ENCODE results near the gene ICAM5.
"Not testable (repeated sequence)": the region's sequence is repeated elsewhere in the genome, so short reads cannot be mapped to it uniquely, and the experiment has no call there.

The ICAM5 gene, protein sequence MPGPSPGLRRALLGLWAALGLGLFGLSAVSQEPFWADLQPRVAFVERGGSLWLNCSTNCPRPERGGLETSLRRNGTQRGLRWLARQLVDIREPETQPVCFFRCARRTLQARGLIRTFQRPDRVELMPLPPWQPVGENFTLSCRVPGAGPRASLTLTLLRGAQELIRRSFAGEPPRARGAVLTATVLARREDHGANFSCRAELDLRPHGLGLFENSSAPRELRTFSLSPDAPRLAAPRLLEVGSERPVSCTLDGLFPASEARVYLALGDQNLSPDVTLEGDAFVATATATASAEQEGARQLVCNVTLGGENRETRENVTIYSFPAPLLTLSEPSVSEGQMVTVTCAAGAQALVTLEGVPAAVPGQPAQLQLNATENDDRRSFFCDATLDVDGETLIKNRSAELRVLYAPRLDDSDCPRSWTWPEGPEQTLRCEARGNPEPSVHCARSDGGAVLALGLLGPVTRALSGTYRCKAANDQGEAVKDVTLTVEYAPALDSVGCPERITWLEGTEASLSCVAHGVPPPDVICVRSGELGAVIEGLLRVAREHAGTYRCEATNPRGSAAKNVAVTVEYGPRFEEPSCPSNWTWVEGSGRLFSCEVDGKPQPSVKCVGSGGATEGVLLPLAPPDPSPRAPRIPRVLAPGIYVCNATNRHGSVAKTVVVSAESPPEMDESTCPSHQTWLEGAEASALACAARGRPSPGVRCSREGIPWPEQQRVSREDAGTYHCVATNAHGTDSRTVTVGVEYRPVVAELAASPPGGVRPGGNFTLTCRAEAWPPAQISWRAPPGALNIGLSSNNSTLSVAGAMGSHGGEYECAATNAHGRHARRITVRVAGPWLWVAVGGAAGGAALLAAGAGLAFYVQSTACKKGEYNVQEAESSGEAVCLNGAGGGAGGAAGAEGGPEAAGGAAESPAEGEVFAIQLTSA

DNA sequence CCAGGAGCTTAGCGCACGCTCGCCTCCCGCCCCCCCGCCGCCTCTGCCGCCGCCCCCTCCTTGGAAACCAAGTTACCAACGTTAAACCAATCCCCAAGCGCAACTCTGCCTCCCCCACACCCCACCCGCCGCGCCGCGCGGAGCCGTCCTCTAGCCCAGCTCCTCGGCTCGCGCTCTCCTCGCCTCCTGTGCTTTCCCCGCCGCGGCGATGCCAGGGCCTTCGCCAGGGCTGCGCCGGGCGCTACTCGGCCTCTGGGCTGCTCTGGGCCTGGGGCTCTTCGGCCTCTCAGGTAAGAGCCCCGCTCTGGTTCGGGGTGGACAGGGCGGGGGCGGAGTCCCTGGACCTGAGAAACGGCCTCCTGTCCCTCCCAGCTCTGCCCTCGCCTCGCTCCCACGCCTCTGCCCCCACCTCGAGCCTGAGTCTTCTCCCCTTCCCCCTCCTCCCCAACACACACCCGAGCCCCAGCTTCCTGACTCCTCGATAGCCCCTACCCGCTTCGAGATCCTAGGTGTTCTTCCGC lies at the start of gene ICAM5:
Gene ICAM5 (plus strand): TSS at position 117 of the 521 bp plus-strand sequence. CDS start 92 bp downstream, at position 209.
- peak; percentile 41 for DNase-seq

DNA sequence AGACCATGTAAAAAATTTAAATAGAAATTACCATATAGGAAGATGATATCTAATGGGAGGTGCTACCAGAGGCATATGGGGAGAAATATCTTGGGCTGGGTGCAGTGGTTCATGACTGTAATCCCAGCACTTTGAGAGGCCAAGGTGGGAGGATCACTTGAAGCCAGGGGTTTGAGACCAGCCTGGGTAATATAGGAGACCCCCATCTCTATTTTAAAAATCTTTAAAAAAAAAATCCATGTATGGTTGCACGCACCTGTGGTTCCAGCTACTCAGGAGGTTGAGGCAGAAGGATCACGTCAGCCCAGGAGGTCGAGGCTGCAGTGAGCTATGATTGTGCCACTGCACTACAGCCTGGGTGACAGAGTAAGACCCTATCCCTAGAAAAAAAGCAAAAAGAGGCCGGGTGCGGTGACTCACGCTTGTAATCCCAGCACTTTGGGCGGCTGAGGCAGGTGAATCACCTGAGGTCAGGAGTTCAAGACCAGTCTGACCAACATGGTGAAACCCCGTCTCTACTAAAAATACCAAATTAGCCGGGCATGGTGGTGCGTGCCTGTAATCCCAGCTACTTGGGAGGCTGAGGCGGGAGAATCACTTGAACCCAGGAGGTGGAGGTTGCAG lies 47.8 kb upstream of the ICAM5 start:
- DNase-seq: not testable (repeated sequence)

DNA sequence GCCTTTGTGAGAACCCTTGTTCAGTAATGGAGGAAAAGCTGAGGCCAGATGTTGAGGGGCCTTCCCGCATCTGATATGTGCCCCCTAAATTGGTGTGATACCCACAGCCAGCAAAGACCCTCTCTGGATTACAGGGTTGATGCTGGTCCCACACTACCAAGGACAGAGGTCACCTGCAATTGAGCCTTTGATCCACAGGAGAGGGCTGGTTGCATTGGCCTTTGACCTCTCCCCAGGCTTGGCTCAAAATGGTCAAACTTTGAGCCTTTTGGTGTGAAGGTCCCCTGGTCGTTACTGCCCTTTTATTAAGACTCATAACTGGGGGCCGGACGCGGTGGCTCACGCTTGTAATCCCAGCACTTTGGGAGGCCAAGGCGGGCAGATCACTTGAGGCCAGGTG lies 46.1 kb upstream of the ICAM5 start:
- DNase-seq: no peak

DNA sequence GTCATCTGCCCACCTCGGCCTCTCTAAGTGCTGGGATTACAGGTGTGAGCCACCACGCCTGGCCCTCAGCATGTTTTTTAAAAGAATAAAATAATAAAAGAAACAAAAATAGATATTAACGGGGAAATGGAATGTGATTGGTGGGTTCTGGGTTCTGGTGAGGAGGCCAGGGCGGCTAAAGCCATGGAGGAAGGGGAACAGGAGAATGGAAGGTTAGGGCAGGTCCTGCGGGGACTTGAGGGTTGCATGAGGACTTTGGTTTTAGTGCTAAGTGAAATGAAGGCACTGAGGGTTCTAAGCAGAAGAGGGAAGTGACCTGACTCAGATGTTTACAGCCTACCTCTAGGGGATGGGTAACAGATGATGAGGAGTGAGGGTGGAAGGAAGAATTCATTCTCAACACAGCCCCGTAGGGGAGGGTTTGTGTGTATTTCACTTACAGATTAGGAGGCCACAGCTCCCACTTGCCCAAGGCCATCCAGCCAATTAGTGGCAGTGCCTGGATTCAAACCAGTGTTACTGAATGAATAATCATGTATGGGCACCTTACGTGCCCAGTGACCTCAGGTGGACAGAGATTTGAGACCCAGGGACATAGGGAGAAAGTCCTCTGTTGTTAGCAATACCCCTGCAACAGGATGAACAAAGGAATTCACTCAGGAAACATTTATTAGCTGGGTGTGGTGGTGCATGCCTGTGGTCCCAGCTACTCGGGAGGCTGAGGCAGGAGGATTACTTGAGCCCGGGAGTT lies 44.4 kb upstream of the ICAM5 start:
- DNase-seq: no peak

DNA sequence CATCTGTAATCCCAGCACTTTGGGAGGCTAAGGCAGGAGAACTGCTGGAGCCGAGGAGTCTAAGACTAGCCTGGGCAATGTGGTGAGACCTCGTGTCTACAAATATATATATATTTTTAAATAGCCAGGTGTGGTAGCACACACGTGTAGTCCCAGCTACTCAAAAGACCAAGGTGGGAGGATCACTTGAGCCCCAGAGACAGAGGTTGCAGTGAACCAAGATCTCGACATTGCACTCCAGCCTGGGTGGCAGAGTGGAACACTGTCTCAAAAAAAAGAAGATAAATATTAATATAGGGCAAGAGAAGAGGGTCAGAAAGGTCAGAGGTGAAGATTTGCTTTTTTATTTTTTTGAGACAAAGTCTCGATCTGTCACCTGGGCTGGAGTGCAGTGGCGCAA lies 43.2 kb upstream of the ICAM5 start:
- no peak for DNase-seq

DNA sequence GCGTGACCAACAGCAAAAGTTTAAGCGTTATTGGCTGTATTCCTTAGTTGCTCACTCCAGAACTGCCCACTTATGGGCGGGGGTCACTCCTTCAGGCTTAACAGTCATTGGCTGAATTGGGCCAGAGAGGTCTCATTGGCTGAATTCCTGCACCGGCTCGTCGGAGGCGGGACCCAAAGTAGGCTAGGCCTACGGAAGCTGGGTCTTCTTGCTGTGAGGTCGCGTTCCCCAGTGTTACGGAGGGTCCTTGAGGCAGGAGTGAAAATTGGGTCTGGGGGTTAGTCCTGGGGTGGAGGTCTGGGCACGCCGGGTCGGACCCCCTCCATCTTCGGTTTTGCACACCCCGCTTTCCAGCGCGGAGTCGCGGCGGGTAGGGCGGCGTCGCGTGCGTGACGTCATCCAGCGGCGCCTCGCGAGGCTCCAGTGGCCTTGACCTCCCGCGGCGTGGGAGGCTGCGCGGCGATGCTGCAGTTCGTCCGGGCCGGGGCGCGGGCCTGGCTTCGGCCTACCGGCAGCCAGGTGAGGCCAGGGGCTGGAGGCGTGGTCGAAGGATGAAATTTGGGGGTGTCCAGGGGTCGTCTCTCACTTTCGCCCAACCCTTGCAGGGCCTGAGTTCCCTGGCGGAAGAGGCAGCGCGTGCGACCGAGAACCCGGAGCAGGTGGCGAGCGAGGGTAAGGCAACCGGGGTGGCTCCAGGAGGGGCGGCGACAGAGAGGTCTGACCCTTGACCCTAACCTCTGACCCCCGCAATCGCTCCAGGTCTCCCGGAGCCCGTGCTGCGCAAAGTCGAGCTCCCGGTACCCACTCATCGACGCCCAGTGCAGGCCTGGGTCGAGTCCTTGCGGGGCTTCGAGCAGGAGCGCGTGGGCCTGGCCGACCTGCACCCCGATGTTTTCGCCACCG lies 37.7 kb upstream of the ICAM5 start, which contains the start of gene MRPL4:
Gene MRPL4 (plus strand): TSS at position 423 of the 903 bp plus-strand sequence. CDS start 40 bp downstream, at position 463.
- DNase-seq: peak; percentile 98

DNA sequence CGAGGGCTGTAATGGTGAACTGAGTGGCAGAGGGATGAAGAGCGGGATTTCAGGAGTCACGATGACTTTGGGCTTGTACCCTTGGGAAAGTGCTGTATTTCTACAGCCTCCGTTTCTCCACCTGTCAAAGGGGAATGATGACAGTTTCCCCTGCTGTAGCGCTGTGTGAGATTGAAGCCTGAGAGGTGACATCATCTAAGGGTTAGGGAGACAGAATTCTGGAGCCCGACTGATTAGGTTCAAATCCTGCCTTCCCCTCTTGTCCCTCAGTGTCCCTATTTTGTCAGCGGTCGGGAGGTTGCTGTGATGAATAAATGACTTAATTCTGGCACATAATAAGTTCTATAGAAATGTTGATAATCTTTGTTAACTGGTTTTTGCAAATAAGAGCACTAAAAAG lies 37.0 kb upstream of the ICAM5 start:
- DNase-seq: no peak

DNA sequence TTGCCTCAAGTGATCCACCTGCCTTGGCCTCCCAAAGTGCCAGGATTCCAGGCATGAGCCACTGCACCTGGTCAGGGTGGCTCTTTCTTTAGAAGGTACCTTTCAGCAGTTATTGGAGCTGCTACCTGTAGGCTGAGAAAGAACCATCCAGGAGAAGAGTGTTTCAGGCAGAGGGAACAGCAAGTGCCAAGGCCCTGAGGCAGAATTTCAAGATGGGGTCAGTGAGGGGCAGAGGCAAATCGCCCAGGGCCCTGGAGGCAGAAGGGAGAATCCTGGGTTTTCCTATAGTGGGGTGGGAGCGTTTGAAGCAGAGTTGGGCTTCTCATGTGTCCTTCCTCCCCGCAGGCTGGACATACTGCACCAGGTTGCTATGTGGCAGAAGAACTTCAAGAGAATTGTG lies 35.5 kb upstream of the ICAM5 start:
- DNase-seq: no peak

DNA sequence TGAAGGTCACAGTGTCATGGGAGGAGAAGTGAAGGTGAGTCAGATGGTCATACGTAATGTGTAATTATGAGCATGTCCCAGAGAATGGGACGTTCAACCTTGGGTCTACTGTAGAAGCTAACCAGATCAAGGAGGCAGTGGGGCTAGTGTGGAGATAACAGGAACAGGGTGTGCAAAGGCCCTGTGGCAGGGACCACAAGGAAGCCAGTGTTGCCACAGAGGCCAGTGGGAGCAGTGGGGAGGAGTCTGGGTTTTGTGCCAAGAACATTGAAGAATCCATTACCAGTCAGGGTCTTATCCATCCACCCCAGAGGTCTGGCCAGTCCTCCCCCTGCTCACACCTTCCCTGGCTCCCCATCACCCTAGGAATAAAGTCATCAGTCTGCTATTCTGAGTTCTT lies 34.4 kb upstream of the ICAM5 start:
- DNase-seq: no peak

DNA sequence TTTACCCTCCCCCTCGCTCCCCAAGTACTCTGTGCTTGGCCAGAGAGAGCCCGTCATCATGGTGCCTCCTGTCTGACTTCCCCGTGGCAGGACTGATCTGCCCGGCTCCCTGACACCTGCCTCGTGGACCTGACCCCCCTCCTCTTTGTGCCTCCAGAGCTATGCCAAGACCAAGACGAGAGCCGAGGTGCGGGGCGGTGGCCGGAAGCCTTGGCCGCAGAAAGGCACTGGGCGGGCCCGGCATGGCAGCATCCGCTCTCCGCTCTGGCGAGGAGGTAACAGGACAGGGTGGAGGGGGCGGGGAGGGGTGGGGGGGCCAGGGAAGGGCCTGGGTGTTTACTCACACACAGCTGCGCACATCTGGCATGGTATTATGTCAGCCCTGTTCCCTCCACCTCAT lies 33.2 kb upstream of the ICAM5 start:
- no peak for DNase-seq

DNA sequence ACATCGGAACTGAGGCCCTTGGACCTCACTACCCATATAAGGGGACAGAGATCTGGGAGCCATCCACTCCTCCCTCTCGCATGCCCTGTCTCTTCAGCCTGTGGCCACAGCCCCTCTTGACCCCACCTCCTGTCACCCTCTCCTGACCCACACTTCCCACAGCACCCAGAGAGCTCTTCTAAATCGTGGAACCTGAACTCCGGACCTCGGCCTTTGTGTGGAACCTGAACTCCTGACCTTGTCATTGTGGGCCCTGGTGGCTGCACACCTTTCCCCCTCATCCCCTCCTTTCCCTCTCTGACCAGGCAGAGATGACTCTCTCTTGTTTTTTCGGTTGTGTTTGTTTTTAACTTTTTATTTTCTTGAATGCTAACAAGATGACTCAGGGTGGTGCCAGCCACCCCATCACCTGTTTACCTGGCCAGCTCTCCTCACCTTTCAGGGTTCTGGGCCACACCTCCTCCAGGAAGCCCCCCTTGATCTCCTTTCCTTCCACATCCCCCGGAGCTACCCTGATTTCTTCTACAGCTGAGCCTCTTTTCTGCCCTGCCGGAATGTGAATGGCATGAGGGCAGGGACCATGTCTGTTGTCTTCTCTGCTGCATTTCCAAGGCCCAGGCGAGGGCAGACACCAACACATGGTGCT lies 32.7 kb upstream of the ICAM5 start:
- no peak for DNase-seq

DNA sequence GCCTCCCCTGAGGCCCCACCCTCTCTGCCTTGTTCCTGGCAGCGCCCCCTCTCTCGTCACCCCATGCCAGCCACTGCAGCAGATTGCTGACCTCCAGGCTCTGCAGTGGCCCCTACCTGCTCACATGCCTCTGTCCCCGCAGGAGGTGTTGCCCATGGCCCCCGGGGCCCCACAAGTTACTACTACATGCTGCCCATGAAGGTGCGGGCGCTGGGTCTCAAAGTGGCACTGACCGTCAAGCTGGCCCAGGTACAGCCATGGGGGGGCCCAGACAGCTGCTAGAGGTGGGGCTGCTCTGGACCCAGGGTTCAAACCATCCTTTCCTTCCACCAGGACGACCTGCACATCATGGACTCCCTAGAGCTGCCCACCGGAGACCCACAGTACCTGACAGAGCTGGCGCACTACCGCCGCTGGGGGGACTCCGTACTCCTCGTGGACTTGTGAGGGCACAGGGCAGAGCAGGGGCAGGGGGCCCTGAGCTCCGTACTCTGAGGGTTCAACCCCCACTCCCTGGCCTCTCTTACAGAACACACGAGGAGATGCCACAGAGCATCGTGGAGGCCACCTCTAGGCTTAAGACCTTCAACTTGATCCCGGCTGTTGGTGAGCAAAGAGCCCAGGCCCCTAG lies 31.6 kb upstream of the ICAM5 start:
- no peak for DNase-seq

DNA sequence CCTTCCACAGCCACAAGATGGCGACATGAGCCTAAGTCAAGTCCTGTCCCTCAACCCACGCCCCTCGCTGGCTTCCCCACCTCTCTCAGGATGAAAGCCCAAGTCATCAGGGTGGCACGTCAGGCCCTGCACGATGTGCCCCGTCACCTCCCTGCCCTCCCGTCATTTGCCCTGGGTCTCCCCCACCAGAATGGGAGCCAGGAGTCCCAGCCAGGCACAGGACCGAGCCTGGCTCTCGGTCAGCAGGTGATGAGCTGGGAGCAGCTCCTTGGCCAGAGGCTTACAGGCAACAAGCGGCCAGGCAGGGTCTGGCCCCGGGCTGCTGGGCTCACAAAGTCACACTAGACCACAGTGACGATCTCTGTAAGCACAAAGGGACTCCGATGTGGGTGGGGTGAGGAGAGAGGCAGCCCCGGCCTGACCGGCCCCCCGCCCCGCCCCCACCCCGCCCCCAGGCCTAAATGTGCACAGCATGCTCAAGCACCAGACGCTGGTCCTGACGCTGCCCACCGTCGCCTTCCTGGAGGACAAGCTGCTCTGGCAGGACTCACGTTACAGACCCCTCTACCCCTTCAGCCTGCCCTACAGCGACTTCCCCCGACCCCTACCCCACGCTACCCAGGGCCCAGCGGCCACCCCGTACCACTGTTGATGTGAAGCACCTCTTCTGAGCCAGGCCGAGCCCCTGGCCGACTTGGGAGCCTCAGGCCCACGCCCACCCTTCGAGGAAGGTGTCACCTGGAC lies 30.4 kb upstream of the ICAM5 start:
- peak; percentile 93 for DNase-seq

DNA sequence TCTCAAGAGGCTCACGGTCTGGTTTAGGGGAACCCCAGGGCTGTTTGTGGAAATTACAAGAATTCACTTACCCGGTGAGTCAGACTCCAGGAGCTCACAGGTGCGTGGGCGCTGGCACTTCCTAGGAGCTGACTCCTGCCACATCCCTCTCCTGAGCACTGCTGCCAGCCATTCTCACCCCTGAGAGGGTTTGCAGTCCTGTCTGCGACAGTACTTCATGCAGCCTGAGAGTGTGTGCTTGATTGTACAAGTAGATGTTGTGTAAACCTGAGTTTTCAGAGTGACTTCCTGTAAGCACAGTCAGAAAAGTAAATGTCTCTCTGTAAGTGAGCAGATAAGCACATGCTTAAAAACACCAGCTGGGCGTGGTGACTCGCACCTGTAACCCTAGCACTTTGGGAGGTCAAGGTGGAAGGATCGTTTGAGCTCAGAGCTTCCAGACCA lies 29.6 kb upstream of the ICAM5 start:
- no peak for DNase-seq

DNA sequence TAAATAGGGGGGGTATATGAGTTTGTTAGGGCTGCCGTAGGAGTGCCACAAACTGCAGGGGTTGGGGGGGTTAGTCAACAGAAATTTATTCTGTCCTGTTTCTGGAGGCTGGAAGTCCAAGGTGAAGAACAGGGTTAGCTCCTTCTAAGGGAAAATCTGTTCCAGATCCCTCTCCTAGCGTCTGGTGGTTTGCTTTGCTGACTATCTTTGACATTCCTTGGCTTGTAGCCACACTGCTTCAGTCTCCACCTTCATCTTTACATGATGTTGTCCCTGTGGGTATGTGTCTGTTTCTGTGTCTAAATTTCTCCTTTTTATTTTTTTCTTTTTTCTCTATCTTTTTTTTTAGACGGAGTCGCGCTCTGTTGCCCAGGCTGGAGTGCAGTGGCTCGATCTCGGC lies 27.0 kb upstream of the ICAM5 start:
- no peak for DNase-seq

DNA sequence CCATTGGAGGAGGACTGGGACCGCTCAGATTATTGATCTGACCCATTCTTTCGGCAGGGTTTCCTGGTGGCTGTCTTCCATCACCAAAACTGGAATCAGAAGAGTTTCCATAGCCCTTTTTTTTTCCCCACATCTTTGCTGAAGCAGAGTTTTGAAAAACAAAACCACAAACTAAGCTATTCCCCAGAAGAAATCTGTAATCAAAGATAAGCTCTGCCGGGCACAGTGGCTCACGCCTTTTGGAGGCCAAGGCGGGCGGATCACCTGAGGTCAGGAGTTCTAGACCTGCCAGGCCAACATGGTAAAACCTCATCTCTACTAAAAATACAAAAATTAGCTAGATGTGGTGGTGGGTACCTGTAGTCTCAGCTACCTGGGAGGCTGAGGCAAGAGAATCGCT lies 23.0 kb upstream of the ICAM5 start:
- no peak for DNase-seq

DNA sequence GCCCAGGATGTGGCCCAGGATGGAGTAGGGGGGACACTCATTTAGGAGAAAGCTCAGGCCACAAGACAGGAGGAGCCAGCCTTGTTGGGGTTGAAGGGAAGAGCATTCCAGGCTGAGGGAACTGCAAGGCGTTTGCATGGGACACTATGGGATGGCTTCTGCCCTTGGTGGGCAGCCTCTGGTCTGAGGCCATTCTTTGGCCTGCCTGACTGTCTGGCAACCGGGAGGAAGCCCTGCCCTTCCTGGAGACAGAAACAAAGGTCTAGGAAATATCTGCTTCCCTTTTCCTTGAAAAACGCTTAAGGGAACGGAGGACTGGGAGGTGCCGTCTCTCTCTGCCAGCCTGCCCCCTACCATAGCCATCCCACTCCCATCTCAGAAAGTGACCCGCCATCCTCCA lies 21.7 kb upstream of the ICAM5 start:
- no peak for DNase-seq

DNA sequence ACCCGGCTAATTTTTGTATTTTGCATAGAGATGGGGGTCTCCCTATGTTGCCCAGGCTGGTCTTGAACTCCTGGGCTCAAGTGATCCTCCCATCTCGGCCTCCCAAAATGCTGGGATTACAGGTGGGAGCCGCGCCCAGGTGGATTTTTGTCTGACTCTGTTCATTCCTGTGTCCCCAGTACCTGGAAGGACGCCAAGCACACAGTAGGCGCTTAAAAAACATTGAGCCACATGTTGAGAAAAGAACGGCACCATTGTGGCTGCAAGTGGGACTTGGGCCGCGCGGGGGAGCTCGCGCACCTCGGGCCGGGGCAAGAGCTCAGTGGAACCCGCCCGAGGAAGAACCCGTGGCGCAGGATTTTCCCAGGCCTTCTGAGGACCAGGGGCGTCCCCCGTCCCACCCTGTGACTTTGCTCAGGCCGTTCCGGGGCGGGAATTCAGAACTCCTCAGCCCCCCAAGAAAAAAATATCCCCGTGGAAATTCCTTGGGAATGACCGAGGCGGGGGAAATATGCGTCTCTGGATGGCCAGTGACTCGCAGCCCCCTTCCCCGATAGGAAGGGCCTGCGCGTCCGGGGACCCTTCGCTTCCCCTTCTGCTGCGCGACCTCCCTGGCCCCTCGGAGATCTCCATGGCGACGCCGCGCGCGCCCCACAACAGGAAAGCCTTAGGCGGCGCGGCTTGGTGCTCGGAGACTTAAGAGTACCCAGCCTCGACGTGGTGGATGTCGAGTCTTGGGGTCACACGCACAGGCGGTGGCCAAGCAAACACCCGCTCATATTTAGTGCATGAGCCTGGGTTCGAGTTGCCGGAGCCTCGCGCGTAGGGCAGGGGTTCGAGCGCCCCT lies 20.2 kb upstream of the ICAM5 start:
- DNase-seq: peak; percentile 92
